Right lobe of liver (tissue), 6 donors: ENCODE results near the gene RIMS3. TPM values are rescaled to one million over a fixed set of nuclear protein-coding genes. Genes with fewer than 3 reads are reported as not detected.
A peak's percentile ranks its signal among the peaks of the same experiment; 100 is the strongest.

Experiments used
- ATAC-seq, 4 donors: fragments of 200-7000 bp; cut with Tn5 transposase; one replicate each; pipeline ENCODE4 v1.9.1; 2020; ENCODE audit warnings: mild to moderate bottlenecking in 4 of 4, moderate library complexity in 4 of 4
- DNase-seq, 3 donors: peaks; one replicate each; pipeline ENCODE4 v3.0.0-alpha.2; 2020
- H3K27ac ChIP-seq, 3 donors: fragments of 200-600 bp; one replicate each; pipeline ENCODE4 v1.8.0; 2022
- H3K27me3 ChIP-seq, 2 donors: fragments of 200-600 bp; one replicate each; pipeline ENCODE4 v1.8.0; 2022
- H3K36me3 ChIP-seq, 4 donors: fragments of 200-600 bp; sonication (generic) in 1 of 4; one replicate each; pipeline versions ENCODE4 v1.5.1 to v1.8.0; 2017 to 2022; ENCODE audit warnings: control low read depth in 1 of 4
- H3K4me1 ChIP-seq, 4 donors: fragments of 200-600 bp; sonication (generic) in 1 of 4; one replicate each; pipeline versions ENCODE4 v1.5.1 to v1.8.0; 2017 to 2022; ENCODE audit warnings: control low read depth in 1 of 4
- H3K4me3 ChIP-seq, 3 donors: fragments of 200-600 bp; one replicate each; pipeline ENCODE4 v1.8.0; 2022
- H3K9me3 ChIP-seq, 4 donors: fragments of 200-600 bp; sonication (generic) in 1 of 4; one replicate each; pipeline versions ENCODE4 v1.5.1 to v1.8.0; 2017 to 2022; ENCODE audit warnings: control low read depth in 1 of 4
- POLR2A ChIP-seq: fragments of 450-650 bp; IDR thresholded peaks from one replicate; pipeline ENCODE4 v1.6.1; 2017; ENCODE audit warnings: antibody characterized with exemption, mild to moderate bottlenecking
- WGBS: methylation state at CpG from one replicate; pipeline ENCODE4 v1.1.6; 2018; ENCODE audit warnings: low coverage, low lambda C conversion rate; ENCODE audit not compliant: insufficient coverage; ENCODE audit errors: missing lambda C conversion rate; 5-methylcytosine and 5-hydroxymethylcytosine counted together
- intact Hi-C, 2 donors: fragments of 100-400 bp; cut with DNase I; formaldehyde crosslinking; loops; one replicate each; pipeline versions ENCODE4 v1.11.2 to v1.14.1; 2022
- total RNA-seq, 6 experiments: library from RNA; depleted of rRNA in 2 of 6; stranded (reverse); fragments of >200 nt in 2 of 6; fragmentation: NEBNext Ultra II Directional in 3 of 6; extraction: Animal tissue kit (Norgen Biotek cat#: 25700) in 3 of 6; gene quantifications; one replicate each; pipeline versions ENCODE4 v1.1.0 to v1.2.4, GENCODE V29; 2016 to 2023
- TF ChIP-seq, protein P1 (sequence below), 4 donors: fragments of 200-600 bp in 3 of 4; fragments of 450-650 bp in 1 of 4; IDR thresholded peaks; one replicate each; pipeline versions ENCODE4 v1.5.1 to v1.8.0; 2016 to 2022; ENCODE audit warnings: antibody characterized with exemption in 4 of 4, mild to moderate bottlenecking in 2 of 4
- donor health status: DM: no; HTN: yes; CAD: no.
- donor health status: DM: no; HTN: no; CAD: no.
- donor health status: DM: no; HTN: no; CAD: no.
- donor health status: DM: no; HTN: yes; CAD: no.
- donor health status: DM: no; HTN: yes; CAD: no.

RIMS3 gene
- total RNA-seq, 6 experiments from 2014 or later = 0.35 to 1.4 (median 0.45) TPM

DNA sequence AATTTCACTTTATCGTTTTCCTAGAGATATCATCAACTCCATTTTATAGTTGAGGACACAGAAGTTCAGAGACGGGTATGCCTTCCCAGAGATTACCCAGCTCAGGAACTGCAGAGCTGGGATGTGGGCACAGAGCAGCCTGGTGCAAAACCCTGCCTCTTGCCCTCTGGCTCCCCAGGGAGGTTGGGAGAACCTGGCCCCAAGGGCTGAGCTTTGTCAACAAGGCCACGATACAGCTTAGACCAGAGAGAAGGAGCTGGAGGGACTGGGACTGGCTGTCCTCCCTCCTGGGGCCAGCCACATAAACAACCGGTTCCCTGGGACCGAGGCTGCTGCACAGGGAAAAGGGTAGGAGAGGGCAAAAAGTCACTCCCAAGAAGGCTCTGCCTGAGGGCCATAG is 3.8 kb downstream of the RIMS3 start:
- WGBS = 72% methylated on average over 4 of the region's 5 CpGs
- ATAC-seq = no peak
- TF ChIP-seq, protein P1, sequence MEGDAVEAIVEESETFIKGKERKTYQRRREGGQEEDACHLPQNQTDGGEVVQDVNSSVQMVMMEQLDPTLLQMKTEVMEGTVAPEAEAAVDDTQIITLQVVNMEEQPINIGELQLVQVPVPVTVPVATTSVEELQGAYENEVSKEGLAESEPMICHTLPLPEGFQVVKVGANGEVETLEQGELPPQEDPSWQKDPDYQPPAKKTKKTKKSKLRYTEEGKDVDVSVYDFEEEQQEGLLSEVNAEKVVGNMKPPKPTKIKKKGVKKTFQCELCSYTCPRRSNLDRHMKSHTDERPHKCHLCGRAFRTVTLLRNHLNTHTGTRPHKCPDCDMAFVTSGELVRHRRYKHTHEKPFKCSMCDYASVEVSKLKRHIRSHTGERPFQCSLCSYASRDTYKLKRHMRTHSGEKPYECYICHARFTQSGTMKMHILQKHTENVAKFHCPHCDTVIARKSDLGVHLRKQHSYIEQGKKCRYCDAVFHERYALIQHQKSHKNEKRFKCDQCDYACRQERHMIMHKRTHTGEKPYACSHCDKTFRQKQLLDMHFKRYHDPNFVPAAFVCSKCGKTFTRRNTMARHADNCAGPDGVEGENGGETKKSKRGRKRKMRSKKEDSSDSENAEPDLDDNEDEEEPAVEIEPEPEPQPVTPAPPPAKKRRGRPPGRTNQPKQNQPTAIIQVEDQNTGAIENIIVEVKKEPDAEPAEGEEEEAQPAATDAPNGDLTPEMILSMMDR (IDR thresholded peaks at IDR 0.05) = no peak
- no peak for TF ChIP-seq POLR2A
- Histone ChIP-seq H3K4me1 (peaks cover 0 to 7% (median 0%) of the 10 kb centered on the region in 4 donors), H3K27me3 (no peaks in the 10 kb centered on the region), H3K36me3 (no peaks in the 10 kb centered on the region), H3K9me3 (no peaks in the 10 kb centered on the region), H3K4me3 (no peak overlapping the region), H3K27ac (no peak overlapping the region)
- intact Hi-C loops = no loop called here
- no peak for DNase-seq

DNA sequence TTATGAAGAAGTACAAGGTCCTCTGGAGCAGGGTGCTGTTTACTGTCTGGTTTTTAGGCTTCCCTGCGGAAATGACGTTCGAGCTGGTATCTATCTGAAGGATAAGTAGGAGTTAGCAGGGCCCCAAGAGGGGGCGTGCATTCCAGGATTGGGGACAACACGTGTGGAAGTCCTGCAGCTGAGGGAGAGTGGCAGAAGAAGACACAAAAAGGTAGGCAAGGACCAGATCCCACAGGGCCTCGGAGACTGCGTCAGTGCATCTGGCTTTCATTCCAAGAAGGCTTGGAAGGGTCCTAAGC is 5.9 kb downstream of the RIMS3 start:
- Histone ChIP-seq H3K4me1 (no peaks in the 10 kb centered on the region), H3K9me3 (no peaks in the 10 kb centered on the region), H3K27me3 (no peaks in the 10 kb centered on the region), H3K4me3 (no peak overlapping the region), H3K36me3 (no peaks in the 10 kb centered on the region), H3K27ac (peak overlapping the region in 1 of 3 donors; percentile 21)
- WGBS = 51% methylated on average over 5 of the region's 7 CpGs
- TF ChIP-seq, protein P1 (IDR thresholded peaks at IDR 0.05) = no peak
- TF ChIP-seq POLR2A = no peak
- ATAC-seq (no peak), DNase-seq (no peak)
- intact Hi-C loops = no loop called here

DNA sequence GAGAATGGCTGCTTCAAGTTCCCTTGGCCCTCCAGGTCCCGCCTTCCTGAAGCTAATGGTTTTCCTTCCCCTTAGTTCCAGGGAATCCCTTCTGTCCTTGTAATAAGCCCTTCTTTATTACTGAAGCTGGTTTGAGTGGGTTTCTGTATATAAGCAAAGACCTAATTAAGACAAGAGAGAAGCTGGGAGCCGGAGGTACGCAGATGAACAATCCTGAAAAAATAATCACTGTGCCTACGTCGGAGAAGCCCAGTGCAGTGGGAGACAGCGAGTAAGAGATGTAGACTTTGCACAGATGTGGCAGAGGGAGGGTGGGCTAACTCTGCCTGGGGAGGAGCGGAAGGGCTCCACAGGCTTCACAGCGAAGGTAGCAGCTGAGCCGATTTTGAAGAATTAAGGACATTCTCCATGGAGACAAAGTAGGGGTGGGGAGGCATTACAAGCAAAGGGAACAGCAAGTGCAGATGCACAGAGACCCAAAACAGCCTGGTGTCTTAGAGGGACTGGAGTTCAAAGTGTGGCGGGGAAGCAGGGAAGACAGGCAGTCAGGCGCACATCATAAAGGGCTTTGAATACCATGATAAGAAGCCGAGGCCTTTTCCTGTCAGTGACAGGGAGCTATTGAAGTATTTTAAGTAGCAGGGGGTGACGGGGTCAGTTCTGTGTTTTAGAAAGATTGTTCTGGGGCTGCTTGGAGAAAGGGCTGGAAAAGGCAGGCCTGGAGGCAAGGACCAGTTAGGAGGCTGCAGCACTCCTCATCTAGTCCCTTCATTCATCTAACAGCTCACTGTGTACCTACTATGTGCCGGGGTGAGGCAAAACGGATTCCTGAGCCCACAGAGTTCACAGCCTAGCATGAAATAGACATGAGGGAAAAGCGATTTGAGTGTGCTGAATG is 6.5 kb downstream of the RIMS3 start:
- TF ChIP-seq, protein P1 (IDR thresholded peaks at IDR 0.05) = no peak
- TF ChIP-seq POLR2A = no peak
- 61% methylated on average over 13 of the region's 16 CpGs for WGBS
- Histone ChIP-seq H3K27ac (no peak overlapping the region), H3K9me3 (no peaks in the 10 kb centered on the region), H3K4me3 (no peak overlapping the region), H3K4me1 (no peaks in the 10 kb centered on the region), H3K27me3 (no peaks in the 10 kb centered on the region), H3K36me3 (no peaks in the 10 kb centered on the region)
- ATAC-seq (peak in 1 of 4 donors; percentile 12), DNase-seq (no peak)
- intact Hi-C loops = no loop called here

DNA sequence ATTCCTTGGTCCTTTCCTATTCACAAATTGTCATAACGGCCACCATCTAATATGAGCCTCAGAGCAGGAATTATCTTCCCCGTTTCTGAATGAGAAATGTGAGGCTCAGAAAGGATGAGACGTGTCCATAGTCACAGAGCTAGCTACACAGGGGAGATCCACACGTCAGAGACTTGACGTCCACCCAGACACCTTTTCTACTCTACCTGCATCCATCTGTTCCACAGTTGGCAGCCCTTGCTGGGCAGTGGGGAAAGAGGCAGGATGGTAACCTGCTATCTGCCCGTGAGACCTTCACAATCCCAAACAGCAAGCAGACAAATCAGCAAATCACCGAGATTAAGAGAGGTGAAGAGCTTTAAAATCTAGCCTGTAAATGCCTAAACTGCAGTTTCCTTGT is 8.4 kb downstream of the RIMS3 start:
- H3K9me3 ChIP-seq = no peaks in the 10 kb centered on the region
- no peaks in the 10 kb centered on the region for H3K27me3 ChIP-seq
- H3K36me3 ChIP-seq = no peaks in the 10 kb centered on the region
- H3K4me3 ChIP-seq = no peak overlapping the region
- ATAC-seq (no peak), DNase-seq (no peak)
- H3K27ac ChIP-seq = no peak overlapping the region
- 55% methylated on average over 4 of the region's 7 CpGs for WGBS
- TF ChIP-seq POLR2A = no peak
- TF ChIP-seq, protein P1 (IDR thresholded peaks at IDR 0.05) = no peak
- intact Hi-C loops = no loop called here
- no peaks in the 10 kb centered on the region for H3K4me1 ChIP-seq
